GM19397 (cell line): ENCODE data around the gene TM9SF1.
"Not testable (repeated sequence)": the region's sequence is repeated elsewhere in the genome, so short reads cannot be mapped to it uniquely, and the experiment has no call there.

Experiments used
- ATAC-seq: cut with Tn5 transposase; IDR thresholded peaks from one replicate; pipeline ENCODE4 v1.9.1; 2021; ENCODE audit warnings: mild to moderate bottlenecking, moderate library complexity; ENCODE audit not compliant: unreplicated experiment

Gene TM9SF1

DNA sequence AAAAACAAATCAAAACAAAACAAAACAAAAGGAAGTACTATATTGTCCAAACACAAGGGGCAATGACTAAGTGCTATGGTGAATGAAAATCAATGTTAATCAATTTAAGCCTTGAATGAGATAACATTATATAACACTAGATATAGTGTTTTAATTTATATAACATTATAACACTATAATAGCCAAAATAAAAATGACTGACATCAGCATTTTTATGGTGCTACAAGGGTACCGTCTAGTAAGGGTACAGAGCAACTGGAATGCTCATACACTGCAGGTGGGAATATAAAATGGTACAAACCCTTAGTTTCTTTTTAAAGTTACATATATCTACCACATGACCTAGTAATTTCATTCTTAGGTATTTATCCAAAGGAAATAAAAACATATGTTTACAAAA, 31.2 kb upstream of the TM9SF1 start:
- no peak for ATAC-seq

DNA sequence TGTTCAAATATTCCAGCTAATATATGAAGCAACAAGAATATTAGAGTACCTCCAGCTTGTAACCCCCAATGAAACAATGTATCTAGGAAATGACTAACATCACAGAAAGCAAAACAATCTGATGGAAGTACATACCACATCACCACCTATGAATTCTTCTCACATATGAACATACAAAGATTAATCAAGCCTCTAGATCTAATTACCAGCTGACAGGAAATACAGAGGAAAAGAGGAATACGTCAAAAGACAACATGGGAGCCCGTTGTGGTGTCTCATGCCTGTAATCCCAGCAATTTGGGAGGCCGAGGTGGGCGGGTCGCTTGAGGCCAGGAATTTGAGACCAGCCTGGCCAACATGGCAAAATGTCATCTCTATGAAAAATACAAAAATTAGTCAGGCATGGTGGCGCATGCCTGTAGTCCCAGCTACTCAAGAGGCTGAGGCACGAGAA, 29.4 kb upstream of the TM9SF1 start:
- no peak for ATAC-seq

DNA sequence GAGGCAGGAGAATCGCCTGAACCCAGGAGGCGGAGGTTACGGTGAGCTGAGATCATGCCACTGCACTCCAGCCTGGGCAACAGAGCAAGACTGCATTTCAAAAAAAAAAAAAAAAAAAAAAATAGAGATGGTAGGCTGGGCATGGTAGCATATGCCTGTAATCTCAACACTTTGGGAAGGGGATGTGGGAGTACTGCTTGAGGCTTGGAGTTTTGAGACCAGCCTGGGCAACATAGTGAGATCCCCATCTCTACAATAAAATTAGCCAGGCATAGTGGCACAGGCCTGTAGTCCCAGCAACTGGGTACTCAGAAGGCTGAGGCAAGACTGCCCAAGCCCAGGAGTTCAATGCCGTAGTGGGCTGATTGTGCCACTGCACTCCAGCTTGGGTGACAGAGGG, 27.7 kb upstream of the TM9SF1 start:
- not testable (repeated sequence) for ATAC-seq

- ATAC-seq: no peak
Observed at GRCh38 chr14:24219521-24219920, 24.3 kb upstream of the TM9SF1 start.

DNA sequence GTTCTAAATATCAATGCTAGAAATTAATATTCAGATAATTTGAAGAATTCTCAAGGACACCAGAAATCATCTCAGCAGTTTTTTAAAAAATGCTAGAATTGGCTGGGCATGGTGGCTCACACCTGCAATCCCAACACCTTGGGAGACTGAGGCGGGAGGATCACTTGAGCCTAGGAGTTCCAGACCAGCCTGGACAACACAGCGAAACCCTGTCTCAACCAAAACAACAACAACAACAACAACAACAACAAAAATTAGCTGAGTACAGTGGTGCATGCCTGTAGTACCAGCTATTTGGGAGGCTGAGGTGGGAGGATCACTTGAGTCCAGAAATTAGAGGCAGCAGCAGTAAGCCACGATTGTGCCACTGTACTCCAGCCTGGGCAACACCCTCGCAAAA, 23.8 kb upstream of the TM9SF1 start:
- no peak for ATAC-seq

- not testable (repeated sequence) for ATAC-seq
Observed at GRCh38 chr14:24216876-24217275, 21.6 kb upstream of the TM9SF1 start.

DNA sequence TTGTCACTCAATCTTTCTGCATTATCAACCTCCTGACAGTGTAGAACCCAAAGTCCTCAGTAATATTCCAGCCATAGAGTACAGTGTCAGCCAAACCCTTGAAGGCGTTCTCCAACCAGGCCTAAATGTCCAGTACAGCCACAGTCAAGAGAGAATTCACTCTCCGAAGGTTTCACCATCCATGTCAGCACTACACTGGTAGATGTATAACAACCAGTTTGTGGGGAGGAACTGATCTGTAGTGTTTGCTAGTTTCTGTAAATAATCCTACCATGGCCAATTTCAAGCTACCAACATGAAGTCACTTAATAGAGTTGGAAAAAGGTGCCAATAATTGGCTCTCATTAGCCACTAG, 21.1 kb upstream of the TM9SF1 start:
- no peak for ATAC-seq

- ATAC-seq: peak; percentile 69
Observed at GRCh38 chr14:24215495-24216344, 20.5 kb upstream of the TM9SF1 start, which contains the start of gene MDP1. MDP1 (minus strand) TSS chr14:24216066; CDS start chr14:24215955, 111 bp downstream.

GRCh38 chr14:24213866-24214662, 18.8 kb upstream of the TM9SF1 start:
- no peak for ATAC-seq

GRCh38 chr14:24212924-24213865, 18.0 kb upstream of the TM9SF1 start, which contains the start of gene CHMP4A:
CHMP4A (minus strand) TSS chr14:24213488; CDS start chr14:24213439, 49 bp downstream.
- ATAC-seq: peak; percentile 77

DNA sequence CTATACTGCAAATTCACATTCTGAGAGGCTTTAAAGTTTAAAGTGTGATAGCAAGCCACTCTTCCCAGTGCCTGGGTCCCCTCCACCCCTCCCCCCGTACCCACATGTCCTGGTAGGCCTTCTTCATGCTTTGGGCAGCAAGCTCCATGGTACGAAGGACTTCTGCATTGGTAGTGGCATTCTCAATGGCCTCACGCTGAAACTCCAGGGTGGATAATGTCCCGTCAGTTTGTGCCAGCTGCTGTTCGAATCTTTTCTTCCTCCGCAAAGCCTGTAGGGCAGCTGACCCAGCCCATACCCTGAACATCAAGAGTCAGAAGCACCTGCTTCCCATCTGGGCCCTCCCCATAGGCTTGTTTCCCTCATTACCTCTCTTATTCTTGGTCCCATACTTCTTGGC, 16.1 kb upstream of the TM9SF1 start:
- no peak for ATAC-seq

GRCh38 chr14:24207625-24208024, 12.4 kb upstream of the TM9SF1 start:
- no peak for ATAC-seq

GRCh38 chr14:24207104-24207551, 11.9 kb upstream of the TM9SF1 start:
- ATAC-seq: no peak

GRCh38 chr14:24206260-24207103, 11.2 kb upstream of the TM9SF1 start:
- ATAC-seq: no peak

DNA sequence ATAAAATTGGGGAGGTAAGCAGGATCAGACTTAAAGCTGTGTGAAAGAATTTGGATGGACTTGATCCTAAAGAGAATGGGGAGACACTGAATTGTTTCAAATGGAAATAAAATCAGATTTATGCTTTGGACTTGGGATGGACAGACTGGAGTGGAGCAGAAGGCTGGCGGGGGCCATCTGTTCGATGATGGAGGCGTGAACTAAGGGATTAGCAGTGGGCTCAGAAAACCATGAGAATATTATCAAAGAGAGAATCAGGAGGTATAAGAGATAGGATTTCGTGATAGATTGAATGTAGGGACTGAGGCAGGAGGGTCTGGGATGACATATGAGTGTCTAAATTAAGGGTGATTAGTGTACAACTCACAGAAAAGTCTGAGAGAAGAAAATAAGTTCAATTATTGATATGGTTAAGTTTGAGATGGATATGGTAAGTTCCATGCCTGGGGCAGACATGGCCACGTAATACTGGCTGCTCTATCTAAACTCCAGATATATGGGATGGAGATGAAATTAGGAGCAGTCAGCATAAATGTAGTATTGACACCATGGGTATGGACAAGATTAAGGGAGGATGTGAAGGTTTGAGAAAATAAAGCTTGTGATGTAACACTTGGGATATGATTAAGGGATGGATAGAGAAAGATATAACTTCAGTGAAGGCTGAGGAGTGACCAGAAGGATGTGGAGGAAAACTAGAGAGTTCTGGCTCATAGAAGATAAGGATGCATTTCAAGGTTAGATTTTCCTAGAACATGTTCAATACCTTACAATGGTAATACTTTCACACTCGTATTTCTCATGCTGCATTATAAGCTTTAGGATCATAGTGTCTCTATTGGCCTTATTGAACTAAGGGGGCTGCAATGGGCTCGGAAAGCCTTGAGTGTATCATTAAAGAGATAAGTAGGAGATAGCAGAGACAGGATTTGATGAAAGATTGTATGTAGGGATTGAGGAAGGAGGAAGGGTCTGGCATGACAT, 9.2 kb upstream of the TM9SF1 start:
- no peak for ATAC-seq

- not testable (repeated sequence) for ATAC-seq
Observed at GRCh38 chr14:24203249-24203886, 8.1 kb upstream of the TM9SF1 start.

GRCh38 chr14:24202538-24202937, 7.3 kb upstream of the TM9SF1 start:
- not testable (repeated sequence) for ATAC-seq
